Lung (tissue), 12 donors: ENCODE results near the gene PIP5K1C. TPM values are rescaled to one million over a fixed set of nuclear protein-coding genes. Genes with fewer than 3 reads are reported as not detected.

Experiments
- ATAC-seq: fragments of 200-7000 bp; cut with Tn5 transposase; one replicate; pipeline ENCODE4 v1.9.1; 2020; ENCODE audit warnings: moderate number of reproducible peaks; ENCODE audit not compliant: insufficient read depth, low FRiP score
- DNase-seq, 3 donors: peaks; one replicate each; pipeline ENCODE4 v3.0.0-alpha.2; 2013 to 2017
- H3K27ac ChIP-seq, 2 donors: one replicate each; pipeline ENCODE4 v1.5.1; 2013; ENCODE audit warnings: mild to moderate bottlenecking in 2 of 2, moderate library complexity in 2 of 2, control low read depth in 1 of 2, inconsistent platforms in 1 of 2, low read depth in 1 of 2, low read length in 1 of 2
- H3K27me3 ChIP-seq, 3 donors: one replicate each; pipeline ENCODE4 v1.5.1; 2013; ENCODE audit warnings: low read length in 2 of 3; ENCODE audit not compliant: control insufficient read depth in 3 of 3, insufficient read depth in 3 of 3
- H3K36me3 ChIP-seq, 4 donors: one replicate each; pipeline ENCODE4 v1.5.1; 2013; ENCODE audit warnings: low read length in 4 of 4, mild to moderate bottlenecking in 1 of 4, moderate library complexity in 1 of 4; ENCODE audit not compliant: control insufficient read depth in 4 of 4, insufficient read depth in 4 of 4
- H3K4me1 ChIP-seq, 5 donors: one replicate each; pipeline ENCODE4 v1.5.1; 2013; ENCODE audit warnings: low read length in 5 of 5, mild to moderate bottlenecking in 2 of 5, moderate library complexity in 1 of 5; ENCODE audit not compliant: control insufficient read depth in 5 of 5, insufficient read depth in 5 of 5
- H3K4me3 ChIP-seq: one replicate; pipeline ENCODE4 v1.5.1; 2013; ENCODE audit warnings: mild to moderate bottlenecking, control low read depth, moderate library complexity
- H3K9ac ChIP-seq, 2 donors: one replicate each; pipeline ENCODE4 v1.5.1; 2013; ENCODE audit warnings: low read length in 2 of 2, control low read depth in 1 of 2; ENCODE audit not compliant: insufficient read depth in 1 of 2
- H3K9me3 ChIP-seq, 4 donors: one replicate each; pipeline ENCODE4 v1.5.1; 2013; ENCODE audit warnings: low read length in 3 of 4, mild to moderate bottlenecking in 1 of 4, moderate library complexity in 1 of 4; ENCODE audit not compliant: control insufficient read depth in 4 of 4, insufficient read depth in 3 of 4
- CTCF ChIP-seq: IDR thresholded peaks from 2 replicates; pipeline ENCODE4 v1.5.1; 2012; ENCODE audit warnings: mild to moderate bottlenecking; ENCODE audit errors: control extremely low read depth, extremely low read depth
- WGBS, 2 donors: extraction: QIAGEN DNeasy Blood & Tissue Kit; methylation state at CpG; one replicate each; pipeline ENCODE4 v1.1.7; 2013; 5-methylcytosine and 5-hydroxymethylcytosine counted together
- polyA plus RNA-seq, 2 donors: library from polyadenylated mRNA; stranded (reverse); fragments of 200-250 nt; gene quantifications; one replicate each; pipeline ENCODE4 v1.2.1, GENCODE V29; 2013
- total RNA-seq, 2 donors: library from RNA; depleted of rRNA in 1 of 2; stranded (reverse); fragments of >200 nt in 1 of 2; gene quantifications; one replicate each; pipeline ENCODE4 v1.2.1, GENCODE V29; 2014 to 2021
- donor health status: control.
- donor health status: control.
- donor health status: Bipolar disorder and iron deficiency.
- donor health status: healthy.
- donor health status: DM: yes; HTN: yes; CAD: no.

Gene PIP5K1C
- total and polyA plus RNA-seq, 4 donors = 16.3 to 39.4 (median 20.5) TPM

GRCh38 chr19:3599776-3600187, 100.5 kb downstream of the PIP5K1C start:
- no peak for TF ChIP-seq CTCF
- H3K9ac ChIP-seq = no peak overlapping the region
- H3K9me3 ChIP-seq = peaks cover 0 to 2% (median 0%) of the 10 kb centered on the region in 4 donors
- peaks cover 0 to 11% (median 0%) of the 10 kb centered on the region in 4 donors for H3K36me3 ChIP-seq
- no peak overlapping the region for H3K27ac ChIP-seq
- H3K4me1 ChIP-seq = peaks cover 0 to 17% (median 0%) of the 10 kb centered on the region in 5 donors
- H3K4me3 ChIP-seq = no peak overlapping the region
- DNase-seq (no peak), ATAC-seq (no peak)
- peaks cover 0 to under 1% (median 0%) of the 10 kb centered on the region in 3 donors for H3K27me3 ChIP-seq
- 92% methylated on average over 28 of the region's 28 CpGs for WGBS, 2 donors

GRCh38 chr19:3595521-3596061, 104.7 kb downstream of the PIP5K1C start:
- ATAC-seq (no peak), DNase-seq (no peak)
- H3K9me3 ChIP-seq = peaks cover 0 to 2% (median 0%) of the 10 kb centered on the region in 4 donors
- WGBS, 2 donors = 86 to 90% methylated on average over 30 to 34 of the region's 34 CpGs
- peaks cover 0 to 11% (median 0%) of the 10 kb centered on the region in 4 donors for H3K36me3 ChIP-seq
- H3K27me3 ChIP-seq = peaks cover 0 to 5% (median 2%) of the 10 kb centered on the region in 3 donors
- no peak overlapping the region for H3K27ac ChIP-seq
- no peak overlapping the region for H3K4me3 ChIP-seq
- H3K9ac ChIP-seq = no peak overlapping the region
- no peak for TF ChIP-seq CTCF
- H3K4me1 ChIP-seq = no peaks in the 10 kb centered on the region

- no peak overlapping the region for H3K4me3 ChIP-seq
- H3K36me3 ChIP-seq = peaks cover 0 to 7% (median 0%) of the 10 kb centered on the region in 4 donors
- no peak overlapping the region for H3K27ac ChIP-seq
- 53 to 58% methylated on average over 11 of the region's 11 CpGs for WGBS, 2 donors
- no peak overlapping the region for H3K9ac ChIP-seq
- no peak for DNase-seq
- no peaks in the 10 kb centered on the region for H3K4me1 ChIP-seq
- no peak for ATAC-seq
- no peak for TF ChIP-seq CTCF
- H3K27me3 ChIP-seq = peaks cover 0 to 5% (median 2%) of the 10 kb centered on the region in 3 donors
- no peaks in the 10 kb centered on the region for H3K9me3 ChIP-seq
Observed at GRCh38 chr19:3593156-3593555, 107.1 kb downstream of the PIP5K1C start.
